GM20000 (cell line): ENCODE results near the gene CLCN2.

ENCODE experiments used
- DNase-seq: peaks from one replicate; pipeline ENCODE4 v3.0.0; 2012; ENCODE audit warnings: low spot score
- CTCF ChIP-seq: IDR thresholded peaks from 2 replicates; pipeline ENCODE4 v1.5.1; 2012; ENCODE audit warnings: mild to moderate bottlenecking, control low read depth; ENCODE audit errors: extremely low read depth, missing control alignments

CLCN2 gene

GRCh38 chr3:184339001-184339400, 22.4 kb downstream of the CLCN2 start:
- DNase-seq: no peak
- no peak for TF ChIP-seq CTCF

- peak; percentile 49 for DNase-seq
- TF ChIP-seq CTCF: no peak
Measured at GRCh38 chr3:184338511-184338945, 22.9 kb downstream of the CLCN2 start.

- no peak for DNase-seq
- TF ChIP-seq CTCF: no peak
Measured at GRCh38 chr3:184337981-184338380, 23.4 kb downstream of the CLCN2 start.

GRCh38 chr3:184337399-184337714, 24.0 kb downstream of the CLCN2 start, which contains the start of gene FAM131A:
FAM131A (plus strand) TSS chr3:184337600; CDS start chr3:184337631, 31 bp downstream.
- DNase-seq: no peak
- TF ChIP-seq CTCF: no peak

GRCh38 chr3:184336547-184337398, 24.6 kb downstream of the CLCN2 start:
- no peak for TF ChIP-seq CTCF
- DNase-seq: peak; percentile 73

GRCh38 chr3:184335661-184336546, 25.5 kb downstream of the CLCN2 start:
- TF ChIP-seq CTCF: no peak
- peak; percentile 94 for DNase-seq

GRCh38 chr3:184335291-184335660, 26.1 kb downstream of the CLCN2 start:
- DNase-seq: no peak
- TF ChIP-seq CTCF: no peak
